Superior temporal gyrus (tissue), 1 donor: ENCODE results near the gene MACF1.
A peak's percentile ranks its signal among the peaks of the same experiment; 100 is the strongest.

Experiments used
- DNase-seq: peaks from one replicate; pipeline ENCODE4 v3.0.0-alpha.2; 2016; ENCODE audit errors: extremely low spot score

MACF1 gene

GRCh38 chr1:39310015-39310414 lies 105.5 kb downstream of the MACF1 start:
- no peak for DNase-seq

GRCh38 chr1:39310691-39311090 lies 106.2 kb downstream of the MACF1 start:
- DNase-seq, result no peak

- DNase-seq, result no peak
These were observed 112.6 kb downstream of the MACF1 start for GRCh38 chr1:39317111-39317510.

- DNase-seq, result no peak
These were observed 113.6 kb downstream of the MACF1 start for GRCh38 chr1:39317910-39318633.

- no peak for DNase-seq
These were observed 117.5 kb downstream of the MACF1 start for GRCh38 chr1:39321979-39322378.

GRCh38 chr1:39322431-39322830 lies 117.9 kb downstream of the MACF1 start:
- no peak for DNase-seq

GRCh38 chr1:39324888-39325287 lies 120.4 kb downstream of the MACF1 start:
- DNase-seq, result no peak

GRCh38 chr1:39326836-39327235 lies 122.3 kb downstream of the MACF1 start:
- DNase-seq, result no peak

GRCh38 chr1:39328095-39328494 lies 123.6 kb downstream of the MACF1 start:
- no peak for DNase-seq

GRCh38 chr1:39328586-39329121 lies 124.2 kb downstream of the MACF1 start:
- no peak for DNase-seq

GRCh38 chr1:39331647-39332046 lies 127.2 kb downstream of the MACF1 start:
- no peak for DNase-seq

GRCh38 chr1:39332291-39332690 lies 127.8 kb downstream of the MACF1 start:
- peak; percentile 77 for DNase-seq

- DNase-seq, result no peak
These were observed 128.3 kb downstream of the MACF1 start for GRCh38 chr1:39332828-39333227.

- DNase-seq, result peak; percentile 30
These were observed 128.8 kb downstream of the MACF1 start for GRCh38 chr1:39333296-39333695.

- DNase-seq, result no peak
These were observed 130.7 kb downstream of the MACF1 start for GRCh38 chr1:39335216-39335615.

GRCh38 chr1:39337067-39337466 lies 132.6 kb downstream of the MACF1 start:
- no peak for DNase-seq

- no peak for DNase-seq
These were observed 138.3 kb downstream of the MACF1 start for GRCh38 chr1:39342776-39343175.

GRCh38 chr1:39344394-39345154 lies 140.1 kb downstream of the MACF1 start:
- DNase-seq, result no peak

- DNase-seq, result no peak
These were observed 142.4 kb downstream of the MACF1 start for GRCh38 chr1:39346872-39347271.

- DNase-seq, result no peak
These were observed 143.8 kb downstream of the MACF1 start for GRCh38 chr1:39348278-39348677.

GRCh38 chr1:39352881-39353280 lies 148.4 kb downstream of the MACF1 start:
- DNase-seq, result no peak

GRCh38 chr1:39354572-39354971 lies 150.1 kb downstream of the MACF1 start:
- DNase-seq, result no peak

- no peak for DNase-seq
These were observed 154.0 kb downstream of the MACF1 start for GRCh38 chr1:39358491-39358890.
